GM18870 (cell line): ENCODE data around the gene PHTF2.
A peak's percentile ranks its signal among the peaks of the same experiment; 100 is the strongest.
"Not testable (repeated sequence)": the region's sequence is repeated elsewhere in the genome, so short reads cannot be mapped to it uniquely, and the experiment has no call there.

Source experiments
- ATAC-seq: cut with Tn5 transposase; IDR thresholded peaks from one replicate; pipeline ENCODE4 v1.9.1; 2021; ENCODE audit warnings: moderate library complexity; ENCODE audit not compliant: unreplicated experiment

PHTF2 gene

GRCh38 chr7:77827999-77828398 is 29.4 kb downstream of the PHTF2 start:
- no peak for ATAC-seq

- peak; percentile 38 for ATAC-seq
Observed at GRCh38 chr7:77830649-77831355, 32.2 kb downstream of the PHTF2 start.

GRCh38 chr7:77831481-77831880 is 32.9 kb downstream of the PHTF2 start:
- ATAC-seq = no peak

- ATAC-seq = no peak
Observed at GRCh38 chr7:77831953-77832352, 33.4 kb downstream of the PHTF2 start.

GRCh38 chr7:77833136-77833535 is 34.6 kb downstream of the PHTF2 start:
- ATAC-seq = no peak

- not testable (repeated sequence) for ATAC-seq
Observed at GRCh38 chr7:77836425-77836824, 37.9 kb downstream of the PHTF2 start.

- ATAC-seq = no peak
Observed at GRCh38 chr7:77837275-77837674, 38.7 kb downstream of the PHTF2 start.

- ATAC-seq = no peak
Observed at GRCh38 chr7:77837966-77838365, 39.4 kb downstream of the PHTF2 start.

GRCh38 chr7:77838929-77839491 is 40.4 kb downstream of the PHTF2 start:
- no peak for ATAC-seq

GRCh38 chr7:77839919-77840318 is 41.3 kb downstream of the PHTF2 start:
- ATAC-seq = no peak

GRCh38 chr7:77843194-77843593 is 44.6 kb downstream of the PHTF2 start:
- ATAC-seq = no peak

GRCh38 chr7:77846317-77847092 is 47.9 kb downstream of the PHTF2 start:
- ATAC-seq = no peak

GRCh38 chr7:77855371-77856083 is 57.0 kb downstream of the PHTF2 start:
- no peak for ATAC-seq

GRCh38 chr7:77858278-77858677 is 59.7 kb downstream of the PHTF2 start:
- ATAC-seq = no peak

- no peak for ATAC-seq
Observed at GRCh38 chr7:77859343-77859742, 60.8 kb downstream of the PHTF2 start.

- no peak for ATAC-seq
Observed at GRCh38 chr7:77862691-77863090, 64.1 kb downstream of the PHTF2 start.

GRCh38 chr7:77863860-77864259 is 65.3 kb downstream of the PHTF2 start:
- no peak for ATAC-seq

- no peak for ATAC-seq
Observed at GRCh38 chr7:77866370-77866769, 67.8 kb downstream of the PHTF2 start.

GRCh38 chr7:77866786-77867536 is 68.4 kb downstream of the PHTF2 start:
- ATAC-seq = no peak

GRCh38 chr7:77867537-77867865 is 68.9 kb downstream of the PHTF2 start:
- no peak for ATAC-seq

- not testable (repeated sequence) for ATAC-seq
Observed at GRCh38 chr7:77872256-77872655, 73.7 kb downstream of the PHTF2 start.
